GM12873 (cell line): ENCODE data around the gene GAB2.

Experiments
- TF ChIP-seq, protein P1 (sequence below): IDR thresholded peaks from 2 replicates; pipeline ENCODE4 v1.5.1; 2012; ENCODE audit warnings: low read depth, mild to moderate bottlenecking, moderate library complexity, low read length, control low read depth; ENCODE audit not compliant: insufficient read depth; ENCODE audit errors: missing control alignments

GAB2 gene, protein sequence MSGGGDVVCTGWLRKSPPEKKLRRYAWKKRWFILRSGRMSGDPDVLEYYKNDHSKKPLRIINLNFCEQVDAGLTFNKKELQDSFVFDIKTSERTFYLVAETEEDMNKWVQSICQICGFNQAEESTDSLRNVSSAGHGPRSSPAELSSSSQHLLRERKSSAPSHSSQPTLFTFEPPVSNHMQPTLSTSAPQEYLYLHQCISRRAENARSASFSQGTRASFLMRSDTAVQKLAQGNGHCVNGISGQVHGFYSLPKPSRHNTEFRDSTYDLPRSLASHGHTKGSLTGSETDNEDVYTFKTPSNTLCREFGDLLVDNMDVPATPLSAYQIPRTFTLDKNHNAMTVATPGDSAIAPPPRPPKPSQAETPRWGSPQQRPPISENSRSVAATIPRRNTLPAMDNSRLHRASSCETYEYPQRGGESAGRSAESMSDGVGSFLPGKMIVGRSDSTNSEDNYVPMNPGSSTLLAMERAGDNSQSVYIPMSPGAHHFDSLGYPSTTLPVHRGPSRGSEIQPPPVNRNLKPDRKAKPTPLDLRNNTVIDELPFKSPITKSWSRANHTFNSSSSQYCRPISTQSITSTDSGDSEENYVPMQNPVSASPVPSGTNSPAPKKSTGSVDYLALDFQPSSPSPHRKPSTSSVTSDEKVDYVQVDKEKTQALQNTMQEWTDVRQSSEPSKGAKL

DNA sequence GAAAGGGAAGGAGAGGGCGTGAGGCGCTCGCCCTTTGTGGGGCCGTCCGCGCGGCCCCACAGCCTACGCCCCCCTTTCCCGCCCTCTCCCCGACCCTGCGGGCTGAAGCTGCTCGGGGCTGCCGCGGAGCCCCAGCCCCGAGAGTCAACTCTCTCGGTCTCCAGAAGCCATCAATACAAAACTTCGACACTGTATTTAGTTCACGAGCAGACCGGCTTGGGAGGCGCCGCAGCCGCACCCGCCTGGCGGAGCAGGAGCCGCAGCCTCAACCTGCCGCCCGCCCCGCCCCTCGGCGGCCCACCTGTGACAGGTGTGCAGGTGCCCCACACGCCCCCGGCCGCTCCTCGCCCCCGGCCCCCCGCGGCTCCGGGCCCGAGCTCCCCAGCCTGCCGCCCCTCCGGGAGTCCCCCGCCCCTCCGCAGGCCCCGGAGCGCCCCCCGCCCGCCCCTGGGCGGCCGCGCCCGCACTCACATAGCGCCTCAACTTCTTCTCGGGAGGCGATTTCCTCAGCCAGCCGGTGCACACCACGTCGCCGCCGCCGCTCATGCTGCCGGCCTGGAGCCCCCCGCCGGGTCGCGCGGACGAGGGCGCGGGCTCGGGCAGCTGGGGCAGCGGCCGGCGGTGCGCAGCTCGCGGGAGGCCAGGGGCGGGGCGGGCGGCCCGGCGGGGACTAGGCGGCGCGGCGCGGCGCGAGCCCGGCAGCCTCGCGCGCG lies at the start of gene GAB2:
TSS of gene GAB2 (minus strand) at position 646 of the 713 bp plus-strand sequence. CDS start at position 546, 100 bp downstream.
- TF ChIP-seq, protein P1, sequence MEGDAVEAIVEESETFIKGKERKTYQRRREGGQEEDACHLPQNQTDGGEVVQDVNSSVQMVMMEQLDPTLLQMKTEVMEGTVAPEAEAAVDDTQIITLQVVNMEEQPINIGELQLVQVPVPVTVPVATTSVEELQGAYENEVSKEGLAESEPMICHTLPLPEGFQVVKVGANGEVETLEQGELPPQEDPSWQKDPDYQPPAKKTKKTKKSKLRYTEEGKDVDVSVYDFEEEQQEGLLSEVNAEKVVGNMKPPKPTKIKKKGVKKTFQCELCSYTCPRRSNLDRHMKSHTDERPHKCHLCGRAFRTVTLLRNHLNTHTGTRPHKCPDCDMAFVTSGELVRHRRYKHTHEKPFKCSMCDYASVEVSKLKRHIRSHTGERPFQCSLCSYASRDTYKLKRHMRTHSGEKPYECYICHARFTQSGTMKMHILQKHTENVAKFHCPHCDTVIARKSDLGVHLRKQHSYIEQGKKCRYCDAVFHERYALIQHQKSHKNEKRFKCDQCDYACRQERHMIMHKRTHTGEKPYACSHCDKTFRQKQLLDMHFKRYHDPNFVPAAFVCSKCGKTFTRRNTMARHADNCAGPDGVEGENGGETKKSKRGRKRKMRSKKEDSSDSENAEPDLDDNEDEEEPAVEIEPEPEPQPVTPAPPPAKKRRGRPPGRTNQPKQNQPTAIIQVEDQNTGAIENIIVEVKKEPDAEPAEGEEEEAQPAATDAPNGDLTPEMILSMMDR = no peak

DNA sequence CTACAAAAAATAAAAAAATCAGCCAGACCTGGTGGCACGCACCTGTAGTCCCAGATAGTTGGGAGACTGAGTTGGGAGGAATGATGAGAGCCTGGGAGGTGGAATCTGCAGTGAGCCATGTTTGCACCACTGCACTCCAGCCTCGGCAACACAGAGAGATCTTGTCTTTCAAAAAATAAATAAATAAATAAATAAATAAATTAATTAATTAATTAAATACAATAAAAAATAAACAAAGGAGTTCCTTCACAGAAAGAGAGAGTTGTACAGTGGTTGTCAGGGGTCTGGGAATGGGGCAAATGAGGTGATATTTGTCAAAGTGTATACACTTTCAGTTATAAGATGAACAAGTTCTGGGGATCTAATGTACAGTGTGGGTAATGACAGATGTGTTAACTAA lies 49.8 kb upstream of the GAB2 start:
- TF ChIP-seq, protein P1 = no peak

DNA sequence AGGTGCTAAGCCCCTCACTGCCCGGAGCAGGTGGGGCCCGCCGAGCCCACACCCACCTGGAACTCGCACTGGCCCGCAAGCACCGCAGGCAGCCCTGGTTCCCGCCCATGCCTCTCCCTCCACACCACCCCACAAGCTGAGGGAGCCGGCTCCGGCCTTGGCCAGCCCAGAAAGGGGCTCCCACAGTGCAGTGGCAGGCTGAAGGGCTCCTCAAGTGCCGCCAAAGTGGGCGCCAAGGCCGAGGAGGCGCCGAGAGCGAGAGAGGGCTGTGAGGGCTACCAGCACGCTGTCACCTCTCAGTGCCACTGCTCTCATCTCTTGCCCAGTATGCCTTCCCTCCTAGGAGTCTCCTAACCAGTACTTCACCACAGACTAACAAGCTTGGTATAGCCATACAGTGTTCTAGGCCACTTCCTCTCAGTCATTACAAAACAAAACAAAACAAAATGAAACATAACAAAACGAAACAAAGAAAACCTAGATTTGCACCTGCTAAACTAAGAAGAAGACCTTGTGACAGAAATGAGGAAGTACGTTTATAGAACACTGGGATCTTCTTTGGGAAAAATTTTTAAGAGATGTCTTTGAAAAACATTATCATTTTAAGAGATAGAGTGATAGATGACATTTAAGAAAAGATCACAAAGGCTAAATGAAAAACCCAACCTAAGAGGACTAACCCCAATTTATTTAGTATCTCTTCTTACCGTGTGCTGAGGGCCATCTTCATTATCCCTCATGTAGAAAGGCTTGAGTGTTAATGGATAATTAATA lies 47.7 kb upstream of the GAB2 start:
- TF ChIP-seq, protein P1 = no peak

DNA sequence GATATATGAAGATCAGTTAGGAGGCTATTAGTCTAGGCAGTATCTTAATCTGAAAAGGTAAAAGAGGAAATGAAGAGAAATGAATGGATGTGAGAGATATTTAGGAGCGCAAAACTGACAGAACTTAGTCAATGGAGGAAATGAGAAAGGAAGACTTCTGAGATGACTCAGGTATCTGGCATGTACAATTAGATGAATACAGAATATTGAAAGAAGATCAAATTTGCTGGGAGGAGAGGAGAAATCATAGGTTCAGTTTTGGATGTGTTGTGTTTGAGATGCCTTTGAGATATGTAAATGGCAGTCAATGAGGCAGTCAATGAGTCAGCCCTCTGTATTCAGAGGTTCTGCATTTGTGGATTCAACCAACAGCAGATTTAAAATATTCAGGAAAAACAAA lies 42.9 kb upstream of the GAB2 start:
- TF ChIP-seq, protein P1 = no peak

DNA sequence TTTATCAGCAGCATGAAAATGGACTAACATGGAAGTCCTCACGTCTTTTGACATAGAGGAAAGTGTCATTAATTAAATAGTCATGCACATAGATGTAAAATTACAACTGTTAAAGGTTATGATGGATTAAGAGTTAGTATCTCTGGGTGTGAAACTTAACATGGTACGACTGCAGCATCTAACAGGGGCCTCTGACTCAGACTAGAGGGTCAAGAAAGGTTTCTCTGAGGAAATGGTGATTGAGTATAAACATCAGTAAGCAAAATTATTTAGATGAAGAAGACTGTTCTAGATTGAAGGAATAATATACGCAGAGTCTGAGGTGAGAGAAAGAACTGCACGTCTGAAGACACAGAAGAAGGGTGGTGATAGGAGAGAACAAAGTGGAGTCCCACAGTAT lies 42.1 kb upstream of the GAB2 start:
- TF ChIP-seq, protein P1 = no peak

DNA sequence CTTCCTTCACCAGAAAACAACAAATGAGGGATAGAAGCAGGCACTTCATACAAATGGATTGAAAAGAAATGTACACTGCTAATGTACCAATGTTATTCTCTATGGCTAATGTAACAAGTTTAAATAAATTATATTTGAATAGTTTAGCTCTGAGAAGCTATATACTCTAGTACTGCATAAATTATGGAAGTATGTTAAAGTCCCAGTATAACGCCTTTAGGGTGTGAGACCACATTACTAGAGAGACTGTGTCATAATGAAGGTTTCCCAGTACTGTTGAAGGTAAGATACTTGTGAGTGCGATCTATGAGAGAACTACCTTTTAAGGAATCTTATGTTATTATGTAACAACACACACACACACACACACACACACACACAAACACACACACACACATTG lies 39.8 kb upstream of the GAB2 start:
- TF ChIP-seq, protein P1 = no peak
